Ureter (tissue), 1 donor: ENCODE measurements around the gene OXCT2. TPM values are rescaled to one million over a fixed set of nuclear protein-coding genes. Genes with fewer than 3 reads are reported as not detected.
A peak's percentile ranks its signal among the peaks of the same experiment; 100 is the strongest.

Experiments used
- DNase-seq: peaks from one replicate; pipeline ENCODE4 v3.0.0-alpha.2; 2020; ENCODE audit warnings: low spot score
- total RNA-seq: library from RNA; stranded (reverse); gene quantifications from one replicate; pipeline ENCODE4 v1.2.4, GENCODE V29; 2023
- donor health status: DM: yes; HTN: yes; CAD: no.

Gene OXCT2
- total RNA-seq, 1 donor from 2014 or later: 1.1 TPM

DNA sequence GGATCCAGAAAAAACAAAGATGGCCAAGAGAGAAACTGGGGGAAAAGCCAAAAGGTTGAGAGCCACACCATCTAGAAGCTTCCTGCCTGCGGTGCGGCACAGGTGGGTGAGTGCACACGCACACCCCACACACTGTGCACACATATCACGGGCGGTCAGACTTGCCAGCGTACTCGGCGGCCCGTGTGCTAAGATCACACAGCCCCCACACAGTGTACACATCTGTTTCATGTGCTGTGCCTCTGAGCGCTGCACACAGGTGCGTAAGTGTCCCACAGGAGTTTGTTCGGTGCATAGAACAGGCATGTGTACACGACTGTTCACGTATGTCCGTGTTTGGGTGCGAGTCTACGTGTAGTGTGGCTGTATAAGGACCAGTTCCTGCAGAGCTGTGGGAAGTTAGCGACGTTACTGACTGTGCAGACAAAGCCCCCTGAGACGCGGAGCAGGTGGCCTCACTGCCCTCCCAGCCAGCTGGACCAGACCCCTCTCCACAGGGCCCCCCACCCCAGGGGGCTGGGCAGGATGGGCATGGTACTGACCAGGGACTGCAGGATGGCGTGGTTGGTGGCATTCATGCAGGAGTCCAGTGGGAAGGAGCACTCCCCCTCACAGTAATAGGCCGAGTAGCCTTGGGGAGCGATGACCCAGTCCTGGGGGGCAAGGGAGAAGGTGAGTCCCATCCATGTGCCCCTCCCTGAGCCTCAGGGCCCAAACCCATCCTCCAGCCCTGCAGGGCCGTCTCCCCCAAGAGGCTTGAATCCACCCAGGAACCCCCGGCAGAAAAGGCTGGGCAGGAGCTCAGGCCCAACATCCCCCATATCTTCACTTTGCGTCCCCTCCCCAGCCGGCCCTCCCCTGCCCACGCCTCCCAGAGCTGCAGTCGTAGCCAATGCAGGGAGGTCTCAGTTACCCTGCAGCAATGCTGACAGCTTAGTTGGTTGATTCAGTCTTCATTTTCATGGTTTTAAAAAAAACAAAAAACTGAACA lies 8.3 kb downstream of the OXCT2 start:
- DNase-seq: no peak

- DNase-seq: no peak
Measured at GRCh38 chr1:39761557-39762260, 9.4 kb downstream of the OXCT2 start.

DNA sequence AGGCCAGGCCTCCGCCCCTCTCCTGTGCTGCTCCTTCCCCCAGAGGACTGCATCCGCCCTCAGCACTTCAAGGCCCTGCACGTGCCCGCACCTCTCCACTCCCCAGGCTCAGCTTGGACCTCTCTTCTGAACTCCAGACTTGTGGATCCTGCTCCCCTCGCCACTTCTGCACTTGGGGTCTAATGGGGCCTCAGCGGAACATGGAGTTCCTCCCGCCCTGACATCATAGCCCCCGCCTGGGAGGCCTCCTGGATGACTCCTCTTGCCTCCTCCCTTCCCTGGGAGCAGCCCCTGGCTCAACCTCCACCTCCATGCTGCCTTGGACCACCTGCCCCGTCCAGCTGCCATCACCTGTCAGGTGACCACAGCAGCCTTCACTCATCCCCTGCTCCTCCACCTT lies 10.1 kb downstream of the OXCT2 start:
- no peak for DNase-seq

DNA sequence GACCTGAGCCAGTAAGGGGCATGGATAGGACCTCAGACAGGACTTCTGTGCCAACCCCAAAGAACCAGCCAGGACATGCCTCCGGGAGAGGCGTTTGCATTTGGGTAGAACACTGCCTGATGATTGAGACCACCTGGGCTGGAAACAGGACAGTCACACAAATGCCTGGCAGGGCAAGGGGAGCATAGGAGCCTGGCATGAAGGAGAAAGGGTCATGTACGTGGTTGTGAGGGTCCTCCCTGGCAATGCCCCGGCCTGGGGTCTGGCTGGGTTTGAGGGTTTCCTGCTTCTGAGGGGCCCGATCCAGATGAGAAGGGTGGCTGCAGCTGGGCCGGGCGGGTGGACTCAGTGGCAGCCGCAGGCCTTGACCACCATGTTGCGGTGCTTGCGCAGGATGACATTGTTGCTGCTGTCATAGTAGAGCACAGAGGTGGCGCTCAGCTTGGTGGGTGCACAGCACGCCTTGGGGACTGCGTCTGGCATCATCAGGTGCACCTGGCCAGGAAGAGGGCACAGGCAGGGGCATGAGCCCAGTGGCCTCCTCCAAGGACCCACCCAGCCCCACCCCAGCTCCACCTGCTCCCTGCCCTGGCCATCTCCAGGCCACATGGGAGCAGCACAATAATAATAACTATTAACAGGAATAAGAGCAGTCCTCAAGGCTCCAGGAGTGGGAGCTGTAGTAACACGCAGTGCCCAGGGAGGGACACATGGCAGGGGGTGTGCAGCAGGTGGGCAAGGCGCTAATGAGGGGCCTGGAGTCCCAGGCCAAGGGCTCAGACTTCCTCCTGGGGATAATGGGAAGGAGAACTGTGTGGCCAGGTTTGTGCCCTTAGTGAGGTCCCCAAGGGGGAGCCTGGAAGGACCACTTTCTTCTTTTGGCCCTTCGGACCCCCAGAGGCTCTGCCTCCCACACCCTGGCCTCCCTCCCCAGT lies 10.8 kb downstream of the OXCT2 start:
- DNase-seq: no peak

DNA sequence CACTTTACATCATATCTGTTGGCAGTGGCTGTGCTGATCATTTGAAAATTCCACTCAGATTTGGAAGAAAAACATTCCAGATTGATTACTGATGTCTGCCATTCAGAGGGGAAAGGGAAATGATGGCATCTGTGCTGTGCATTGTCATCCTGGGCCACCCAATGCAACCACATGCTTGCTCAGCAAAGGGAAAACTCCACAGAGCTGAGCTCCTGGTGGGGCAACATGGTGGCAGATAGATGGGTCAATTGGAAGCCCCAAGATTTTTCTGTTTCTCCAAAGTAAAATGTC lies 11.8 kb downstream of the OXCT2 start:
- no peak for DNase-seq

DNA sequence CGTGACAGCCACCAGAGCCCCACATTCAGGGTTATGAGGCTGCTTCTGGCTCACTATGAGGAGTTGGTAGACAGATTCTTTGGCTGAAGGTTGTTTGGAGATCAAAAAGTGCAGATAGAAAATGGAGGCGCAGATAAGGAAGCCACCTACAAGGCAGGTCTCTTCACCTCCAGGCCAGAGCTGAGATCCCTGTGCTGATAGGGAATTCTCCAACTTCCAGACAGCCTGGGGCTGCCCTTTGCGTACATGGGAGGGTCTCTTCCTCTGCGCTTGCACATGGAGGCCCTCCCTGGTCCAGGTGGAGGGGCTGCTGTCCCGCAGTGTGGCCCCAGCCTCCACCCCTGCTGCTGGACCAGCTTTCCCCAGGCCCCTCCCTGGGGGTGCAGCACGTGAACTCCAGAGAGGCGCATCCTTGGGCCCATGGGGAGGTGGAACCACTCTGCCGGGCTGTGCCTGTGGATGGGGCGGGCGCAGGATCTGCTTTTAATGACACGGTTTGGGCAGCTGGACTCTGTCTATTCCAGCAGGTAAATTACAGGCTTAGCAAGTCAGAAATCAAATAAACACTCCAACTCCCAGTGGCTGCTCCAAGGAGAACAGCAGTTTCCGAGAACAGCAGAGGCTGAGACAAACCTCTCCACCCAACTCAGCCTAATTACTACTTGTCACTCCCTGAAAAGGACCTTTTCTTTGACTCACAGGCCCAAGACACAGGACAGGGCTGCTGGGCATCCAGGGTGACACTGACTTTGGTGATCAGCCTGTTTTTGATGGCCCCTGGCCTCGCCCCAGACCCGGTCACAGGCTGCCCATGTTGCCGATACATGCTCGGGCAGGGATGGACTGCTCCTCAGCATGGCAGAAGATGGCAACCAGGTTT lies 12.4 kb downstream of the OXCT2 start:
- DNase-seq: no peak

GRCh38 chr1:39757501-39757900 lies 13.6 kb downstream of the OXCT2 start:
- no peak for DNase-seq

DNA sequence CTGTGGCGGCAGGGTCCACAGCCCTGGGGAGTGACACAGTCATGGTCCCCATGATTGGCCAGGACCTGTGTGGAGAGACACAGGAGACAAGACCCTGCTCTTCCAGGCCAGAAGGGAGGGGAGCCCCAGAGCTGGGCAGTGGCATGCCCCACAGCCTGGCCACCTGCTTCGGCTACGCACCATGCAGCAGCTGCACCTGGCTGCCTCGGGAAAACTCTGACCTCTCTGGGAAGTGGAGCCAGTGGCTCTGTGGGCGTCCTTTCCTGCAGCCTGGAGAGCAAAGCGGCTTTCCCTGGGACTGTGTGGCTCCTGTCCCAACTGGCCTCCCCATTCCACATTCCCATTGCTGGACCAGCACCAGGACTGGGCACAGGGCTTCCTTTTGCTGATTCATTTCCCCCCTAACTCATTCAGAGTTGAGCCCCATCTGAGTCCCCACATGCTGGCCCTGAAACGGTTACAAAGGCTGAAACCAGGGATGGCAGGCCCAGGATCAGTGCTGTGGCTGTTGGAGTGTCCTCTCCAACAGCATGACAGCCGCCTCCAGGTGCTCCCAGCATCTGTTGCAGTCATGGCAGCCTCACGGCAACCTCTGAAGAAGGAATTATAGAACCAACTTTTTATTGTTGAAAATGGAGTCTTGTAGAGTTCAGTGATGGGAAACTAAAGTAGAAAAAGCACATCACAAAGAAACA lies 15.0 kb downstream of the OXCT2 start:
- DNase-seq: no peak

DNA sequence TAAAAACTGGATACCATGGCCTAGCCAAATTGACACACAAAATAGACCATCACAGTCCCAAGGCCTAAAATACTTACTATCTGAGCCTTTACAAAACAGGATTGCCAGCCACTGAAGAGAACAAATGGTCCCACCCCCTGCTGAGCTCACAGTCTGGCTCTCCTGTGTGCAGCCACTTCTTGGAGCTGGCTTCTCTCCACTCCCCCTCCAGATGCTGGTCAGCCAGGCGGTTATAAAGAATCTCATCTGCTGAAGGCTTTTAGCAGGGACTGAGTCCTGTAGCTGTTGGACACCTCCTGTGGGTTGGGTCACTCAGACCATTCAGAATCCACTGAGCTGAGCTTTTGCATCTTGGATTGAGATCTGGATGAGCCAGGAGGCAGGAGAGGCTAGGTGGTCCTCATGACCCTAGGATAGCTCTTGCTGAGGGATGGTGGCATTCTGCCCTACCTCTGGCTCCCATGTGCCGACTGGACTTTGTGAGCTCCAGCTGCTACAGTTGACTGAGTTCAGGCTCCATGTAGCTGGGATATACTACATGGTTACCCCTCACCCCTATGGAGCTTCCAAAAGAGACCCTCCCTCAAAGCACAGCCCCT lies 16.1 kb downstream of the OXCT2 start:
- peak; percentile 41 for DNase-seq

GRCh38 chr1:39754026-39754570 lies 17.1 kb downstream of the OXCT2 start:
- DNase-seq: no peak

DNA sequence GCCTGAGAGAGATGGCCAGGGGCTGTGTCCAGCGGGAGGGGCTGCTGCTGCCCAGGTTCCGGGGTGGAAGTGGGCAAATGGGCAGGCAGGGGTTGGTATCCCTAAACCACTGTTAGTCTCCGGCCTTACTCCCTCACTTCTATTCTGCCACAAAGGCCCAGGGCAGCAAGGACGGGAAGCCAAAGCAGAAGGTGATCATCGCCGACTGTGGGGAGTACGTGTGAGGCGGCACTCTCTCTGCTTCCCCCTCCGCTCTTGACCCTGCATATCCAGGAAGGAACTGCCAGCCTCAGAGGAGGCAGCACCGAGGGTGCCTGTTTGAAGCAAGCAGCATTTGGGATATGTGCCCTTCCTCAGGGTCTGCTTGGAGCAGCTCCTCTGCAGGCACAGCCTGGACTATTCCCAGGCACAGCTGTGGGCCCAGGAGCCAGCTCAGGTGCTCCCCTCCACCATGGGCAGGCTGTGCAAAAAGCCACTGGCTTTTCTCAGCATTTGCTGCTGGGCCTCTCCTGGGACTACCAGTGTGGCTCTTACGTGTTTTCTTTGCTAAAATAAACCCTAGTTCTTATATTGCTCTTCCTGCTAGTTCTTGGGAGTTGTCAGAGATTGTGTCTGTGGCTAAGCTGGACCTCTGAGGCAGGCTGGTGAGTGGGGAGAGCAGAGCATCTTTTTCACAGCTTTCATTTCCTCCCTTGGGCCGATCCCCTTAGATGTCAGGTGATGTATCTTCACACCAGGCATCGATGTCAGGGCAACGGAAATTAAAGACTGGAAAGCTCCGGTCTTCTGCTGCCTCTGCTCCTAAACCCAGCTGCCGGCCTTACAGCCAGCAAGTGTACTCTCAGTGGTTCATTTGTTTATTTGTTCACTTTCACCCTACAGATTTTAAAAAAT lies 17.8 kb downstream of the OXCT2 start:
- peak; percentile 39 for DNase-seq

DNA sequence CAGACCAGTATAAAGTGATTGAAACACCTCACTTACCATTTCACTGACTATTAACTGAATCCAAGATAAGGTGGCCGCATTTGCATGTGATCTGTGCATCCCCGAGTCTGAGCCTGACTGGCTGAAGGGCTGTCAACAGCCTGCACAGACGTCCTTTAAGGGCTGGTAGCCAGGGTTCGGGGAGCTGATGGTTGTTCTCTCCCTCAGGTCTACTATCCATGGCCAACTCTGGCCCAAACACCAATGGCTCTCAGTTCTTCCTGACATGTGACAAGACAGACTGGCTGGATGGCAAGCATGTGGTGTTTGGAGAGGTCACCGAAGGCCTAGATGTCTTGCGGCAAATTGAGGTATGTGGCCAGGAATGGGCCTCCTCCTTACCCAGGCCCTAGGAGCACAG lies 18.4 kb downstream of the OXCT2 start:
- DNase-seq: peak; percentile 25

DNA sequence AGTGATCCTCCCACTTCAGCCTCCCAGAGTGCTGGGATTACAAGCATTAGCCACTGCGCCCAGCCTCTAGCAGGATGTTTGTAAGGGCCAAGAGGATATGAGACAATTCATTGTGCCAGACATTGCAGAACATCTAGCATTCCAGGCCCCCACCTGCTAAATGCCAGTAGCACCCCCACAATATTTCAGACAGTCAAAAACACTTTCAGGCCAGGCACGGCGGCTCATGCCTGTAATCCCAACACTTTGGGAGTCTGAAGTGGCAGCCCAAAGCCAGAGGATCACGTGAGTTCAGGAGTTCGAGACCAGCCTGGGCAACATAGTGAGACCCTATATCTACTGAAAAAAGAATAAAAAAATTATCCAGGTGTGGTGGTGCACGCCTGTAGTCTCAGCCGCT lies 19.6 kb downstream of the OXCT2 start:
- peak; percentile 36 for DNase-seq

- DNase-seq: peak; percentile 37
Measured at GRCh38 chr1:39745016-39745670, 26.0 kb downstream of the OXCT2 start.

DNA sequence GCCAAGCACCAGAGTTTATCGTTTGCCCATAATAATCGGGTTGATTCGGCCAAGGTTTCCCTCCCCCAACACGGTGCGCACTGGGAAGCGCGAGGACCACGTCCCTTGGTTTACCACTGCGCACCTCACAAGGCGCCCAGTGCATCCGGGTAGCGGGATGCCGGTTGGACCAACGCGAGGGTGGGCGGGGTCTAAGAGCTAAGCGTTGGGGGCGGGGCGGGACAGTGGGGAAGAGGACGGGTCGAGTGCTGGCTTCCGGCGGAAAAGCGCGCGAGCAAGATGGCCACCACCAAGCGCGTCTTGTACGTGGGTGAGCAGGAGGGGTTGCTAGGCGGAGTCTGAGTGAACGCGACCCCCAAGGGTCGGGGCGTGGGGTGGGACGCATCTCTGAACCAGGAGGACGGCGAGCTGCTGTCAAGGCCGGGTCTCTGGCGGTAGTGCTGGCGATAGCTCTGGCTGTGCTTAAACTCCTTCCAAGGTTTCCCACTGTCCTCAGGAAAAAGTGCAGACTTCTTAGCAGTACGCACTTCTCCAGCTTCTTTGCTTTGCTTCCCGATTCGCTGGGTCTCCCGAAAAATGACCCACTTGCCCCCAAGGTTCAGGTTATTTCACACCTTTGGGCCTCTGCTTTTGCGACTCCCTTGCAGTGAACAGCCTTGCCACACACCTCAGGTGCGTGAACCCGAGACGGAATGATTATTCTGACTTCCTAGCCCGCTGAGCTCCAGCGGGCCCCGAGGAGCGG lies 32.4 kb downstream of the OXCT2 start, which contains the start of gene PPIE:
Gene PPIE, plus strand, starts transcription at position 261 of the 745 bp plus-strand sequence. Its CDS starts 19 bp downstream, at position 280.
- peak; percentile 98 for DNase-seq

DNA sequence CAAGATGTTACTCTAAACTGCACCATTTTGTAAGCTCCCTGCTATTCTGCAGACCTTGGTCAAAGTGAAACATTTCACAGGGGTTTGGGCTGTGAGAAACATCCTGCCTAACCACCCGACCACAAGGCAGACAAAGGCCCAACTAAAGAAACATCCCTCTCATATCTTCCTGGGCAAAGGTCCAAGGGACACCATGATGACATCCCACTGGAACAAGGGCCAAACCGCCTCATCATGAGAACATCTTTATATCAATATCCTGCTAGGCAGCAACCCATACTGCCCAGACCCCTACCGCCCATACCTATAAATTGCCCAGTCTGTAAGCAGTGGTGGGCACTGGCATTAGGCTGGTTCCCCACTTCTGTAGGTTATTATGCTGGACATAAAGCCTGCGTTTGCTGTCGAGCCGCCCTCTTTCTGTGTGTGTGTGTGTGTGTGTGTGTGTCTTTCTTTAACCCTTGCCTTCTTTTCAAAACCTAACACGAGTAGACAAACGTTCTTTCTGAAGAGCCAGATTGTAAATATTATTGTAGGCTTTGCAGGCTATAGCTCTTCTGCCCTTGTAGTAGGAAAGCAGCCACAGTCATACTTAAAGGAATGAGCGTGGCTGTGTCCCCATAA lies 33.5 kb downstream of the OXCT2 start:
- peak; percentile 41 for DNase-seq

DNA sequence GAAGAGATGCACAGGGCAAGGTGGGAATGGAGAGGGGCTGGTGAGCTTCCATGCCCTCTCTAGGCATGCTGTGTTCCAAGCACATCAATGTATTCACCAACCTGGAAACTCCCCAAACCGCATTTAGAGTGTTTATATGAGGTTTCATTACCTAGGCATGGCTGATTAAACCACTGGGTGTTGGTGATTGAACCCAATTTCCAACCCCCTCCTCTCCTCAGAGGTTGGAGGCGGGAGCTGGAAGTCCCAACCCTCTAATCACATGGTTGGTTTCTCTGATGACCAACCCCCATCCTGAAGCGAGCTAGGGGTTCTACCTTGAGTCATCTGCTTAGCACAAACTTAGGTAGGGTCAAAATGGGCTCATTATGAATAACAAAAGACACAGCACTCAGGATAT lies 35.4 kb downstream of the OXCT2 start:
- DNase-seq: peak; percentile 29
